ENCODE results near the gene RSBN1L. TPM values are rescaled to one million over a fixed set of nuclear protein-coding genes. Genes with fewer than 3 reads are reported as not detected.
A peak's percentile ranks its signal among the peaks of the same experiment; 100 is the strongest.

Gene RSBN1L
- polyA plus RNA-seq, 3 donors, result 1.3 to 10.0 (median 2.2) TPM

- H3K4me1 ChIP-seq (ENCODE audit: control insufficient read depth in 1 of 2, insufficient read depth in 2 of 2, low read length in 2 of 2), result peaks cover 28 to 50% of the 10 kb centered on the region in 2 donors
- H3K4me1 Mint-ChIP-seq, result peaks cover 53% of the 10 kb centered on the region
Measured at GRCh38 chr7:77796109-77796508, 99.8 kb downstream of the RSBN1L start.

GRCh38 chr7:77796960-77797359 lies 100.7 kb downstream of the RSBN1L start:
- intact Hi-C loops (cut with micrococcal nuclease), result loop anchor here in 1 of 2 donors (5.0 kb wide), 1 partner anchor 100 kb away; the partner anchor contains the start of gene RSBN1L
- peaks cover 36% of the 10 kb centered on the region for H4K20me1 ChIP-seq (ENCODE audit: insufficient read depth, low read length)
- H2AFZ ChIP-seq (ENCODE audit: insufficient read depth, low read depth, low read length, poor library complexity, severe bottlenecking), result peak overlapping the region; percentile 97
- Mint-ChIP-seq H3K27ac (peak overlapping the region in 4 of 7 donors; percentile 89 to 98 (median 95)), H3K27me3 (ENCODE audit: low read depth in 3 of 3) (no peaks in the 10 kb centered on the region), H3K4me1 (peaks cover 54% of the 10 kb centered on the region), H3K4me3 (peak overlapping the region; percentile 97 to 98), H3K9me3 (peaks cover 0 to 3% (median 0%) of the 10 kb centered on the region in 7 donors), H3K36me3 (peaks cover 6 to 23% of the 10 kb centered on the region in 2 donors)
- peak overlapping the region; percentile 86 for H3K4me2 ChIP-seq (replicated peaks; ENCODE audit: extremely low read depth, low read length, poor library complexity, severe bottlenecking)
- no peaks in the 10 kb centered on the region for H3K9me3 ChIP-seq (replicated peaks in 1 of 2; ENCODE audit: control insufficient read depth in 1 of 2, insufficient read depth in 1 of 2, low read length in 2 of 2)
- no peak for DNase-seq
- H3K27ac ChIP-seq (ENCODE audit: low read depth in 1 of 2, low read length in 2 of 2), result peak overlapping the region in 1 of 2 donors; percentile 92
- H3K9ac ChIP-seq (ENCODE audit: insufficient read depth, low read length, poor library complexity, severe bottlenecking), result peak overlapping the region; percentile 84
- H3K27me3 ChIP-seq (ENCODE audit: control insufficient read depth in 2 of 2, insufficient read depth in 2 of 2, low read length in 2 of 2), result no peaks in the 10 kb centered on the region
- TF ChIP-seq CTCF (IDR thresholded peaks at IDR 0.05), result no peak
- WGBS (ENCODE audit: insufficient coverage), result no CpG with 5 or more reads among the region's 5 CpGs
- H3K36me3 ChIP-seq (replicated peaks in 1 of 2; ENCODE audit: control insufficient read depth in 1 of 2, insufficient read depth in 2 of 2, low read length in 2 of 2), result peaks cover 0 to 5% of the 10 kb centered on the region in 2 donors
- H3K79me2 ChIP-seq (ENCODE audit: insufficient read depth, low read length), result peaks cover 96% of the 10 kb centered on the region
- H3K4me3 ChIP-seq (replicated peaks in 1 of 3; ENCODE audit: low read depth in 2 of 3, low read length in 3 of 3), result peak overlapping the region; percentile 84 to 97 (median 91)
- H3K4me1 ChIP-seq (ENCODE audit: control insufficient read depth in 1 of 2, insufficient read depth in 2 of 2, low read length in 2 of 2), result peaks cover 28 to 47% of the 10 kb centered on the region in 2 donors

More at GRCh38 chr7:77796109-77796508, 99.8 kb downstream of the RSBN1L start:
- no peak for TF ChIP-seq CTCF (IDR thresholded peaks at IDR 0.05)
- H3K4me2 ChIP-seq (replicated peaks; ENCODE audit: extremely low read depth, low read length, poor library complexity, severe bottlenecking), result peak overlapping the region; percentile 86
- no peaks in the 10 kb centered on the region for H3K27me3 ChIP-seq (ENCODE audit: control insufficient read depth in 2 of 2, insufficient read depth in 2 of 2, low read length in 2 of 2)
- H3K27ac ChIP-seq (ENCODE audit: low read depth in 1 of 2, low read length in 2 of 2), result no peak overlapping the region
- H3K27me3 Mint-ChIP-seq (ENCODE audit: low read depth in 3 of 3), result no peaks in the 10 kb centered on the region
- H4K20me1 ChIP-seq (ENCODE audit: insufficient read depth, low read length), result peaks cover 36% of the 10 kb centered on the region
- no peak for DNase-seq
- H3K79me2 ChIP-seq (ENCODE audit: insufficient read depth, low read length), result peaks cover 87% of the 10 kb centered on the region
- H3K9me3 ChIP-seq (replicated peaks in 1 of 2; ENCODE audit: control insufficient read depth in 1 of 2, insufficient read depth in 1 of 2, low read length in 2 of 2), result no peaks in the 10 kb centered on the region
- intact Hi-C loops (cut with micrococcal nuclease), result loop anchor here in 1 of 2 donors (5.0 kb wide), 1 partner anchor 99 kb away; the partner anchor contains the start of gene RSBN1L
- H3K4me3 Mint-ChIP-seq, result peak overlapping the region in 1 of 2 donors; percentile 52
- H2AFZ ChIP-seq (ENCODE audit: insufficient read depth, low read depth, low read length, poor library complexity, severe bottlenecking), result no peak overlapping the region
- no peak overlapping the region for H3K9ac ChIP-seq (ENCODE audit: insufficient read depth, low read length, poor library complexity, severe bottlenecking)
- H3K9me3 Mint-ChIP-seq, result peaks cover 0 to under 1% (median 0%) of the 10 kb centered on the region in 7 donors
- WGBS (ENCODE audit: insufficient coverage), result no CpG with 5 or more reads among the region's 3 CpGs
- H3K4me3 ChIP-seq (replicated peaks in 1 of 3; ENCODE audit: low read depth in 2 of 3, low read length in 3 of 3), result peak overlapping the region in 1 of 3 experiments; percentile 97
- H3K36me3 Mint-ChIP-seq, result peaks cover 6 to 21% of the 10 kb centered on the region in 2 donors
- peaks cover 0 to 10% of the 10 kb centered on the region in 2 donors for H3K36me3 ChIP-seq (replicated peaks in 1 of 2; ENCODE audit: control insufficient read depth in 1 of 2, insufficient read depth in 2 of 2, low read length in 2 of 2)
- peak overlapping the region in 1 of 7 donors; percentile 17 for H3K27ac Mint-ChIP-seq

Data from CD14-positive monocyte (primary cell).